Measurements from ENCODE around the gene IER3.

The IER3 gene

GRCh38 chr6:30716879-30717128 lies 27.5 kb downstream of the IER3 start (continued):
- TF ChIP-seq HOXA7 (CRISPR knock-in tag; IDR thresholded peaks at IDR 0.05; ENCODE audit: borderline replicate concordance) (no peak), ZNF654 (tag by site-specific recombination; IDR thresholded peaks at IDR 0.05; ENCODE audit: low read depth) (no peak), ZBTB7A (tag by site-specific recombination; IDR thresholded peaks at IDR 0.05; ENCODE audit: low read depth) (no peak), ZNF704 (tag by site-specific recombination; IDR thresholded peaks at IDR 0.05) (no peak), ZNF639 (tag by site-specific recombination; IDR thresholded peaks at IDR 0.05) (no peak), GLIS1 (tag by site-specific recombination; IDR thresholded peaks at IDR 0.05) (no peak), SP7 (tag by site-specific recombination; IDR thresholded peaks at IDR 0.05) (no peak), ZNF280D (tag by site-specific recombination; IDR thresholded peaks at IDR 0.05) (peak; percentile 67; the same call in 1 of the 2 replicates), ZFP69B (tag by site-specific recombination; IDR thresholded peaks at IDR 0.05) (peak; percentile 76), ZNF426 (tag by site-specific recombination; IDR thresholded peaks at IDR 0.05) (no peak), YY2 (tag by site-specific recombination; IDR thresholded peaks at IDR 0.05) (peak; percentile 47; the same call in 1 of the 2 replicates), ZNF488 (tag by site-specific recombination; IDR thresholded peaks at IDR 0.05) (no peak), ZBTB1 (tag by site-specific recombination; IDR thresholded peaks at IDR 0.05) (no peak), ZNF311 (tag by site-specific recombination; IDR thresholded peaks at IDR 0.05; ENCODE audit: borderline replicate concordance) (no peak), ELK4 (IDR thresholded peaks at IDR 0.05; ENCODE audit: borderline replicate concordance, low read depth, low read length) (no peak), ZNF658 (tag by site-specific recombination; IDR thresholded peaks at IDR 0.05) (no peak), ATF2 (tag by site-specific recombination; IDR thresholded peaks at IDR 0.05; ENCODE audit: low read depth) (no peak), ZNF146 (tag by site-specific recombination; IDR thresholded peaks at IDR 0.05) (no peak), ZNF121 (tag by site-specific recombination; IDR thresholded peaks at IDR 0.05) (peak; percentile 75; the same call in 1 of the 2 replicates), PBX3 (CRISPR knock-in tag; IDR thresholded peaks at IDR 0.05) (no peak), ZNF26 (tag by site-specific recombination; IDR thresholded peaks at IDR 0.05) (no peak), CTCF (tag by site-specific recombination; IDR thresholded peaks at IDR 0.05) (no peak), MEIS1 (CRISPR knock-in tag; IDR thresholded peaks at IDR 0.05; ENCODE audit: borderline replicate concordance) (no peak), KLF8 (tag by site-specific recombination; IDR thresholded peaks at IDR 0.05) (no peak), ZNF324 (tag by site-specific recombination; IDR thresholded peaks at IDR 0.05) (no peak), ZNF514 (tag by site-specific recombination; IDR thresholded peaks at IDR 0.05) (no peak)
